IPS-20b (cell line): ENCODE measurements around the gene XXYLT1.

ENCODE experiments used
- H3K27ac ChIP-seq: one replicate; pipeline ENCODE4 v1.5.1; 2013; ENCODE audit warnings: low read length
- H3K27me3 ChIP-seq: 2 replicates; pipeline ENCODE4 v1.6.1; 2013; ENCODE audit warnings: mild to moderate bottlenecking, low read length, inconsistent platforms; ENCODE audit not compliant: insufficient read depth
- H3K36me3 ChIP-seq: 2 replicates; pipeline ENCODE4 v1.6.1; 2013; ENCODE audit warnings: low read depth, mild to moderate bottlenecking, inconsistent platforms, low read length, moderate library complexity; ENCODE audit not compliant: insufficient read depth
- H3K4me1 ChIP-seq: 2 replicates; pipeline ENCODE4 v1.6.1; 2013; ENCODE audit warnings: mild to moderate bottlenecking, control low read depth, inconsistent platforms, low read length, moderate library complexity; ENCODE audit not compliant: insufficient read depth
- H3K4me3 ChIP-seq: 2 replicates; pipeline ENCODE4 v1.5.1; 2013; ENCODE audit warnings: mild to moderate bottlenecking, low read length, inconsistent platforms
- H3K9ac ChIP-seq: 2 replicates; pipeline ENCODE4 v1.6.1; 2013; ENCODE audit warnings: low read depth, mild to moderate bottlenecking, inconsistent platforms, low read length, moderate library complexity
- H3K9me3 ChIP-seq: 2 replicates; pipeline ENCODE4 v1.6.1; 2013; ENCODE audit warnings: mild to moderate bottlenecking, low read depth, low read length, inconsistent platforms; ENCODE audit not compliant: insufficient read depth

Gene XXYLT1

GRCh38 chr3:195065142-195065863, 205.7 kb downstream of the XXYLT1 start:
- Histone ChIP-seq H3K27me3 (no peaks in the 10 kb centered on the region), H3K4me3 (no peak overlapping the region), H3K36me3 (peaks cover 24% of the 10 kb centered on the region), H3K9me3 (no peaks in the 10 kb centered on the region), H3K4me1 (no peaks in the 10 kb centered on the region), H3K27ac (no peak overlapping the region), H3K9ac (no peak overlapping the region)

- H3K36me3 ChIP-seq: peaks cover 19% of the 10 kb centered on the region
- H3K27ac ChIP-seq: no peak overlapping the region
Measured at GRCh38 chr3:195064300-195064931, 206.5 kb downstream of the XXYLT1 start.

GRCh38 chr3:195063581-195064193, 207.3 kb downstream of the XXYLT1 start:
- Histone ChIP-seq H3K9me3 (no peaks in the 10 kb centered on the region), H3K27me3 (no peaks in the 10 kb centered on the region), H3K9ac (no peak overlapping the region), H3K4me1 (no peaks in the 10 kb centered on the region), H3K36me3 (peaks cover 12% of the 10 kb centered on the region), H3K27ac (no peak overlapping the region), H3K4me3 (no peak overlapping the region)

More at GRCh38 chr3:195064300-195064931, 206.5 kb downstream of the XXYLT1 start:
- H3K9me3 ChIP-seq: no peaks in the 10 kb centered on the region
- no peaks in the 10 kb centered on the region for H3K27me3 ChIP-seq
- no peak overlapping the region for H3K4me3 ChIP-seq
- H3K4me1 ChIP-seq: no peaks in the 10 kb centered on the region
- H3K9ac ChIP-seq: no peak overlapping the region

DNA sequence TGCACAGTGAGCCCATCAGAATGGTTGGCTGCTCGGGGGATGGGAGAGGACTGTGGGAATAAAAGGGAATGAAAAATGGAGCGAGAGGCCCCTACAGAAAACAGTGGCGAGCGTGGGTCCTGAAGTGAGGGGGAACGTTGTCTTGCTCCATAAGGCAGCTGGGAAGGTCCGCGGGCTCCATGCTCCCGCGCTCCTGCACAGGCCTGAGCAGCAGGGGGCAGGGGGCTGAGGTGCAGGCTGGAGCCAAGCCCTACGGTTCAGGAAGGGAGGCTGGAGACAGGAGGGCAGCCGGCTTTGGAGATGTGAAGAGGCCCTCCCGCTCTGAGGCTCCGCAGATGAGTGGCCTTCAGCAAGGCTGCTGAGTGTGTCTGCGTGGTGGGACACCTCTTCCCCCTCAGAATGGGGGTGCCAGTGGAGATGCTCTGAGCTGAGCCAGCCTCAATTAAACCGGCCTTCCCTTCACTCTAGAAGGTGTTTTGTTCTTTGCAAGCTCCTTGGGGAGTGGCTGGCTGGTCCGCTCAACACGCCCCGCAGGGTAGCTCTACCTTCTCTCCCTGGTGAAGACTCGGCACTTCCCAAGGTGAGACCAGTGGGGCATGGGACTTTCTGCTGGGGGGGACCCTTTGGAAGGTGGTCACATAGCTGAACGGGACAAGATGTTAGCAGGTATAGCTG, 208.0 kb downstream of the XXYLT1 start:
- H3K27me3 ChIP-seq: no peaks in the 10 kb centered on the region
- no peaks in the 10 kb centered on the region for H3K9me3 ChIP-seq
- H3K9ac ChIP-seq: no peak overlapping the region
- peaks cover 5% of the 10 kb centered on the region; the same call in 1 of the 2 replicates for H3K36me3 ChIP-seq
- H3K27ac ChIP-seq: no peak overlapping the region
- no peaks in the 10 kb centered on the region for H3K4me1 ChIP-seq
- H3K4me3 ChIP-seq: no peak overlapping the region

GRCh38 chr3:195061756-195062655, 209.0 kb downstream of the XXYLT1 start:
- no peaks in the 10 kb centered on the region for H3K27me3 ChIP-seq
- no peaks in the 10 kb centered on the region for H3K36me3 ChIP-seq
- H3K4me1 ChIP-seq: no peaks in the 10 kb centered on the region
- no peaks in the 10 kb centered on the region for H3K9me3 ChIP-seq
- H3K4me3 ChIP-seq: no peak overlapping the region
- no peak overlapping the region for H3K9ac ChIP-seq
- no peak overlapping the region for H3K27ac ChIP-seq

DNA sequence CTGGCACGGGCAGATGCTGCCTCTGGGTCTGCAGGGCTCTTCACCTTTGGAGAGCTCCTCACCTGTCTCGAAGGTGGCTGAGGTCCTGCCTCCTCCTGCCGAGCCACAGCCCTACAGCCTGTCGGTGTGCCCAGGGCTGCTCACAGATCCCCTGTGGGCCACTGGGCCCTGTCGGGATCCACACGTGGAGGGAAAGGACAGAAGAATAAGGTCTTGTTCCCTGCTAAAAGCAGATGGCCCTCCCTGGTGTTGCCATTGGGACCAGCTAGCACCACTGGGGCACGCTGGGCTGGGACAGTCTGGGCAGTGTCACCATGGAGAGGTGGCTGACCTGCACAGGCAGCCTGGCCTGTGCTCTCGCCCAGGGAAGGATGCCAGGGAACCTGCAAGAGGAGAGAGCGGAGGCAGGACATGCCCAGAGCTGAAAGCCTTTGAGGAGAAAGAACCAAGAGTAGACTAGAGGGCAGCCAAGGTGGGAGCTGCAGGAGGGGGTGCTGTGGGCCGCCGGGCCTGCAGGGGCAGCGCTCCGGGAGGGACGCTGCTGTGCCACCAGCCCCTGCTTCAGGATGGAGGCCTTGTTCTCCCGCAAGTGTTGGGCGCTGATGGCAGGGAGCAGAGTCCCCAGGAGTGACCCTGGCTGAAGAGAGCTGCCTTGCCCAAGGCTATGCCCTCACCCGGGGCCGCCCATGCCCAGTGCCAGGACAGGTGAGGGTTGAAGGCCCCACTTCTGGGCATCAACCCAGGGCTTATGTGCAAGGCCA, 210.2 kb downstream of the XXYLT1 start:
- no peaks in the 10 kb centered on the region for H3K36me3 ChIP-seq
- H3K4me3 ChIP-seq: no peak overlapping the region
- no peaks in the 10 kb centered on the region for H3K9me3 ChIP-seq
- H3K9ac ChIP-seq: no peak overlapping the region
- H3K4me1 ChIP-seq: no peaks in the 10 kb centered on the region
- H3K27me3 ChIP-seq: no peaks in the 10 kb centered on the region
- H3K27ac ChIP-seq: no peak overlapping the region

GRCh38 chr3:195060217-195060481, 210.8 kb downstream of the XXYLT1 start:
- Histone ChIP-seq H3K4me1 (no peaks in the 10 kb centered on the region), H3K27me3 (no peaks in the 10 kb centered on the region), H3K27ac (no peak overlapping the region), H3K9ac (no peak overlapping the region), H3K9me3 (no peaks in the 10 kb centered on the region), H3K36me3 (no peaks in the 10 kb centered on the region), H3K4me3 (no peak overlapping the region)

- Histone ChIP-seq H3K36me3 (no peaks in the 10 kb centered on the region), H3K4me1 (no peaks in the 10 kb centered on the region), H3K4me3 (no peak overlapping the region), H3K9ac (no peak overlapping the region; the same call in 1 of the 2 replicates), H3K27me3 (no peaks in the 10 kb centered on the region), H3K9me3 (no peaks in the 10 kb centered on the region), H3K27ac (no peak overlapping the region)
Measured at GRCh38 chr3:195059471-195060216, 211.3 kb downstream of the XXYLT1 start.

DNA sequence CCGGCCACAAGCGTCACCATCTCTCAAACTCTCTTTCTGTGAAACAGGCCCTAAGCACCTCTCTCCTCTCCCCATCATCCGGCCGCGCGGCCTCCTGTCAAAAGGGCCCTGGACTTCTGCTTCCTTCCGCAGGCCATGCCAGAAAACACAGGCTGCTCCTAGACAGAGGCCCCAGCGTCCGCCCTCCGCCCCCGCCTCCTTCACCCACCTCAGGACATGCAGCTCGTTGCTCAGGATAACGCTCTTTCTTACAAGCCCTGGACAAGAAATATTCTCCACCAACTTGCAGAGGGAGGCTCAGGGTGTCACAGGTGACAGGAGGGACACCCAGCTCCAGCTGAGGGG, 212.0 kb downstream of the XXYLT1 start:
- H3K27ac ChIP-seq: no peak overlapping the region

DNA sequence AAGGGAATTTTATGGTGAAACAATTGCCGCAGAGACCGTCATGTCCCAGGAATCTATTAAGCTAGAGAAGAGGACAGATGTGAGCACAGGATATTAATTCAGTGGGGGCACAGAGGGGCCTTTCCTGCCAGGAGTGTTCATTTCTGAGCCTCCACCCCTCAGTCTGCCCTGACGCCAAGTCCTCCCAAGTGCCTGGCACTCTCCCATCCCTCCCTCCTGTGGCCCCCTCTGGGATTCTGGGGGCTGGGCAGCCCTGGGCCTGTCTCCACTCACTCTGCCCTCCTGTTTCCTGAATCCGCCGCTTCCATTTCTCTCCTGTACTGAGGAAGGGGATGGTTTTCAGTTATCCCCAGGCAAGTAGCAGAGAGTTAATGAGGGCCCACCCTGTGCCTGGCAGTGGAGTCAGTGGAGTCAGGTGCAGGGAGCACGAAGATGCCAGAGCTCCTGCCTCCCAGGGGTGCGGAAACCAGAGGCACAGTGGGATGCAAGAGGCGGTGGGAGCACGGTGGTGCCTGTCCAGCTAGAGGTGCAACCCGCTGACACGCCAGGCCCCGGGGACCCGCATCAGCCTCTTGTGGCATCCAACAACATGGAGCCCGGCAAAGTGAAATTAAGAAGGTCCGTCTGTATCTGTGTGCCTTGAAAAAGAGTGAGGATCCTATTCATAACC, 212.5 kb downstream of the XXYLT1 start:
- no peaks in the 10 kb centered on the region for H3K4me1 ChIP-seq
- no peak overlapping the region for H3K9ac ChIP-seq
- H3K27me3 ChIP-seq: no peaks in the 10 kb centered on the region
- no peaks in the 10 kb centered on the region for H3K9me3 ChIP-seq
- H3K27ac ChIP-seq: no peak overlapping the region
- H3K36me3 ChIP-seq: no peaks in the 10 kb centered on the region
- H3K4me3 ChIP-seq: no peak overlapping the region

More for the DNA sequence above, 212.0 kb downstream of the XXYLT1 start:
- H3K4me1 ChIP-seq: no peaks in the 10 kb centered on the region
- H3K9me3 ChIP-seq: no peaks in the 10 kb centered on the region
- H3K27me3 ChIP-seq: no peaks in the 10 kb centered on the region
- H3K9ac ChIP-seq: no peak overlapping the region
- no peak overlapping the region for H3K4me3 ChIP-seq
- H3K36me3 ChIP-seq: no peaks in the 10 kb centered on the region
